SK-N-SH treated with all-trans-retinoic acid at 6 μM for 48 hours (cell line): ENCODE data around the gene KIF17.

ENCODE experiments used
- CREB5 ChIP-seq: fragments of 250-450 bp; sonication (Bioruptor Pico); IDR thresholded peaks from 2 replicates; pipeline ENCODE4 v1.5.1; 2020; ENCODE audit warnings: low read depth, mild to moderate bottlenecking, moderate library complexity
- CSDC2 ChIP-seq: fragments of 250-450 bp; sonication (Bioruptor Pico); IDR thresholded peaks from 2 replicates; pipeline ENCODE4 v1.5.0; 2020; ENCODE audit warnings: mild to moderate bottlenecking, moderate library complexity
- ESRRG ChIP-seq: fragments of 250-450 bp; sonication (Bioruptor Pico); IDR thresholded peaks from 2 replicates; pipeline ENCODE4 v1.6.1; 2021; ENCODE audit warnings: mild to moderate bottlenecking
- ISL1 ChIP-seq: fragments of 250-450 bp; sonication (Bioruptor Pico); IDR thresholded peaks from 2 replicates; pipeline ENCODE4 v2.1.2; 2022; ENCODE audit warnings: mild to moderate bottlenecking, moderate library complexity
- PATZ1 ChIP-seq: fragments of 250-450 bp; sonication (Bioruptor Pico); IDR thresholded peaks from 2 replicates; pipeline ENCODE4 v1.8.0; 2020; ENCODE audit warnings: mild to moderate bottlenecking, moderate library complexity, borderline replicate concordance
- TOX ChIP-seq: fragments of 250-450 bp; sonication (Bioruptor Pico); IDR thresholded peaks from 2 replicates; pipeline ENCODE4 v1.8.0; 2021; ENCODE audit warnings: mild to moderate bottlenecking, moderate library complexity, borderline replicate concordance
- ZFP30 ChIP-seq: fragments of 450-650 bp; formaldehyde crosslinking; IDR thresholded peaks from 2 replicates; pipeline ENCODE4 v1.5.0; 2022; ENCODE audit warnings: mild to moderate bottlenecking, moderate library complexity
- ZNF565 ChIP-seq: fragments of 450-650 bp; formaldehyde crosslinking; conservative IDR thresholded peaks from 2 replicates; pipeline ENCODE4 v1.5.0; 2020; ENCODE audit warnings: low read depth, mild to moderate bottlenecking, moderate library complexity
- TF ChIP-seq, protein P1 (sequence below): fragments of 250-450 bp; sonication (Bioruptor Pico); IDR thresholded peaks from 2 replicates; pipeline ENCODE4 v1.5.0; 2020; ENCODE audit warnings: mild to moderate bottlenecking, moderate library complexity

- TF ChIP-seq CSDC2 (no peak), ZNF565 (CRISPR knock-in tag) (no peak), ESRRG (no peak), PATZ1 (no peak), CREB5 (CRISPR knock-in tag) (no peak), ISL1 (CRISPR knock-in tag) (no peak), TOX (CRISPR knock-in tag) (no peak), ZFP30 (CRISPR knock-in tag) (no peak)
- TF ChIP-seq, protein P1, sequence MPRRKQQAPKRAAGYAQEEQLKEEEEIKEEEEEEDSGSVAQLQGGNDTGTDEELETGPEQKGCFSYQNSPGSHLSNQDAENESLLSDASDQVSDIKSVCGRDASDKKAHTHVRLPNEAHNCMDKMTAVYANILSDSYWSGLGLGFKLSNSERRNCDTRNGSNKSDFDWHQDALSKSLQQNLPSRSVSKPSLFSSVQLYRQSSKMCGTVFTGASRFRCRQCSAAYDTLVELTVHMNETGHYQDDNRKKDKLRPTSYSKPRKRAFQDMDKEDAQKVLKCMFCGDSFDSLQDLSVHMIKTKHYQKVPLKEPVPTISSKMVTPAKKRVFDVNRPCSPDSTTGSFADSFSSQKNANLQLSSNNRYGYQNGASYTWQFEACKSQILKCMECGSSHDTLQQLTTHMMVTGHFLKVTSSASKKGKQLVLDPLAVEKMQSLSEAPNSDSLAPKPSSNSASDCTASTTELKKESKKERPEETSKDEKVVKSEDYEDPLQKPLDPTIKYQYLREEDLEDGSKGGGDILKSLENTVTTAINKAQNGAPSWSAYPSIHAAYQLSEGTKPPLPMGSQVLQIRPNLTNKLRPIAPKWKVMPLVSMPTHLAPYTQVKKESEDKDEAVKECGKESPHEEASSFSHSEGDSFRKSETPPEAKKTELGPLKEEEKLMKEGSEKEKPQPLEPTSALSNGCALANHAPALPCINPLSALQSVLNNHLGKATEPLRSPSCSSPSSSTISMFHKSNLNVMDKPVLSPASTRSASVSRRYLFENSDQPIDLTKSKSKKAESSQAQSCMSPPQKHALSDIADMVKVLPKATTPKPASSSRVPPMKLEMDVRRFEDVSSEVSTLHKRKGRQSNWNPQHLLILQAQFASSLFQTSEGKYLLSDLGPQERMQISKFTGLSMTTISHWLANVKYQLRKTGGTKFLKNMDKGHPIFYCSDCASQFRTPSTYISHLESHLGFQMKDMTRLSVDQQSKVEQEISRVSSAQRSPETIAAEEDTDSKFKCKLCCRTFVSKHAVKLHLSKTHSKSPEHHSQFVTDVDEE (CRISPR knock-in tag) = no peak
These were observed 3.6 kb upstream of the KIF17 start for GRCh38 chr1:20721117-20722061.
